HG02943 (cell line): ENCODE data around the gene RIPPLY3.
A peak's percentile ranks its signal among the peaks of the same experiment; 100 is the strongest.
"Not testable (repeated sequence)": the region's sequence is repeated elsewhere in the genome, so short reads cannot be mapped to it uniquely, and the experiment has no call there.

Experiments used
- ATAC-seq: cut with Tn5 transposase; IDR thresholded peaks from one replicate; pipeline ENCODE4 v1.9.1; 2021; ENCODE audit warnings: mild to moderate bottlenecking, low read depth, moderate library complexity; ENCODE audit not compliant: unreplicated experiment

Gene RIPPLY3

DNA sequence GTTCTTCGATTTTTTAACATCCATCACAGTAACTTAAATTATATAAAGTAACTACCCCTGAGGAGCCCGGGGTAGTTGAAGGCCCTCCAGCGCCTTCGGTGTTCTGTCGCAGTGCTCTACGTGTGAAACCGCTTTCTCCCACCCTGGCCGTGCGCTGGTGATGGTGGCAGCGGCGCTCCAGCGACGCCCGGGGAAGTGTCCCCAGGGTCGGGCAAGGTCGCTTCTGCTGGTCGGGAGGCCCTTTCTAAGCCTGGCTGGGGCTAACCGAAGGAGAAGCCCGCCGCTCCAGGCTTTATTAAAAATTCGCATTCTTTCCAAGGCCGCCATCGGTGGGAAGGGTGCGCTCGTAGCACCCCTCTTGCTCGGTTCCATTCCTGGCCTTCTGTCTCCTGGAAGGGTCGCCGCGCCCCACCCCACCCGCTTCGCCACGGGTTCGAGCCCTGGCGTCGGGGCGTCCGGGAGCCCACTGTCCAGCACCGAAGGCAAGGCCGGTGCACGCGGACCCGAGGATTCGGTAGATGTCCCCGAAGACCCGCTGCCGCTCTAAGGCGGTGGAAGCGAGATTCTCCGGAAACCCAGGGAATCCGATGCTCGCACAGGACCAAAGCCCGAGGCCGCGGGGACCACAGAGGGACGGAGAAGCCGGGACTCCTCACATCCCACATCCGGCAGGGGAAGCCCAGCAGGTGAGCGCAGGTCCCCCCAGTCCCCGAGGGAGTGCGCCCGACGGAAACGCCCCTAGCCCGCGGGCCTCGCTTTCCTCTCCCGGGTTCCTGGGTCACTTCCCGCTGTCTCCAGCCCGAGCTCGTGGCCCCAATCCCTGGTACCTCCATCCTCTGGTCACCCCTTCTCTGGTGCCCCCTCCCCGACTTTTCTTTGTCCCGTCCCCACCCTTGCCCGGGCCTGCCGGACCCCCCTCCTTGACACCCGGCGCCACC, 685 bp upstream of the RIPPLY3 start:
- no peak for ATAC-seq

DNA sequence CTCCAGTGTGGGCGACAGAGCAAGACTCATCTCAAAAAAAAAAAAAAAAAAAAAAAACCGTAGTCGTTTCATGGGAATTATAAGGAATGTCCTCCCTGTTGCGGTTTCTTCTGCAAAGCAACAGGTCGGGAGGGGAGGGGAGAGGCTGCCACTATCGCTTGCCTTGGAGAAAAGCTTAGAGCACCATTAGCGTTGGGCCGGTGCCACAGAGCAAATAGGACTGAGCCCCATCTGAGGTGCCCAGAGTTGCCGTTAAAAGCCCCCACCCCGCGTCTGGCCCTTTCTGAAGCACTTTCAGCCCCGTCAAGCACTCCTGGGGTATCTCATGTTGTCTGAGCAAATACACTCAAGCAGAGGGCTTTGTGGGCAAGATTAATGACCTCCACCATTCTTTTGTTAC, 2.2 kb downstream of the RIPPLY3 start:
- ATAC-seq: no peak

DNA sequence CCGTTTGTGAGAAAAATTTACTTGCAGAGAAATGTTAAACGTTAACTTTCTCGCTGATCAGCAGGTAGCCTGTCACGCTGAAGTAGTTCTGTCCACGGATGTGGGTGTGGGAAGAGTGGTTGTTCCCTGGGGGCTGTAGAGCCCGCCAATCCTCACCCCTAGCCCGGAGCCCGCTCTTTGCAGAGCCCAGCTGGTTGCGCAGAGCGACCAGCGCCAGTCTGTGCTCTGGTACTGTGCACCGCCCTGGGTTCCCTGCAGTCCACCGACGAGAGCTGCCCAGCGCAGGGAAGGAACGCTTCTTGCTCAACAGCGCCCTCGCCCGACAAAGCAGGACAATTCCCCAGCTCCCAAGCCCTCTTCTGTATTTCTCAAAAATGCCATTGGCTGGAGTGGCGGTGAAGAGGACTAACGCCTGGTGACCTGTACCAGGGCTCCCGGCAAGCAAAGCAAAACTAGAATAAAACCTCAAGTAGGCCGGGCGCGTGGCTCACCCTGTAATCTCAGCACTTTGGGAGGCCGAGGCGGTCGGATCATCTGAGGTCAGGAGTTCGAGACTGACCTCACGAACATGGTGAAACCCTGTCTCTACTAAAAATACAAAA, 3.3 kb downstream of the RIPPLY3 start:
- peak; percentile 90 for ATAC-seq

DNA sequence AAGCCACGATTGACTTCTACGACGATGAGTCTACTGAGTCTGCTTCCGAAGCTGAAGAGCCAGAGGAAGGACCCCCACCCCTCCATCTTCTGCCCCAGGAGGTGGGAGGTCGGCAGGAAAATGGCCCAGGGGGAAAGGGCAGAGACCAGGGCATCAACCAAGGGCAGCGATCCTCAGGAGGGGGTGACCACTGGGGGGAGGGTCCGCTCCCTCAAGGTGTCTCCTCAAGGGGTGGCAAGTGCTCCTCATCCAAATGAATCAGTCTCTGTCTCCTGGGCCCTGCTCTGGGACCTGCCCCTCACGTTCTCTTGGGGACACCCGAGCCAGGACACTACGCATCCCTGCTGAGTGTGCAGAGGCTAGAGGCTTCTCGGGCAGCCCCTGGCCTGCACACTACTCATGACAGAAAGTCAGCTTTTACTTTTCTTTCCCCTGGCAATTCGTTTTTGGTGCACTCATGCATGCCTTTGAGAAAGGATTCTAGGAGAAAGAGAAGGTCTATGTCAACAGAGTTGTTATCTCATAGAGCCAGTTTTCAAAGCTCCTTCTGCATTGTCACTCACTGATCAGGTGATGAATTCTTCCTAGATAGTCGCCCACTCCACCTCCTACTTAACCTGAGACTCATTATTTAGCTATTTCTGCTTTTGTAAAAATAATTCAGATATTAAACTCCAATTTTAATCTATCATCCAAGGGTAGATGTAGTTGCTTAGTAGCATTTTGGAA, 11.6 kb downstream of the RIPPLY3 start:
- ATAC-seq: no peak

DNA sequence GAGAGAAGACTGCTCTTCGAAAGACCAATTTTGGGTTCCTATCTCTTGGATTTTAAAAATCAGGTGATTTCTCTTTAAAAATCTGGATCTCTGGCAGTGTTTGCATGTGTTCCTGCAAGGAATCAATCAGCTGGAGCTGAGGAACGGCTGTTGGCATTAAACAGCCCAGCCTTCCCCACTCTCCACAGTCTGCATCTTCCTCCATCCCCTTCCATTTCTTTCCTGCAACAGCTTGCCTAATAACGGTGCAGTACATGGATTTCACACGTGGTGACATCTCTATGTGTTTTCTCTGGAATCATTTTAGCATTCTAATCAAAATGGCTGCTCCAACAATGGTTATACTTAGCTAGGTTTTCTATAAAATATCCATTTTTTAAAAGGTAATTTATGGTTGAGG, 20.0 kb downstream of the RIPPLY3 start:
- ATAC-seq: no peak

DNA sequence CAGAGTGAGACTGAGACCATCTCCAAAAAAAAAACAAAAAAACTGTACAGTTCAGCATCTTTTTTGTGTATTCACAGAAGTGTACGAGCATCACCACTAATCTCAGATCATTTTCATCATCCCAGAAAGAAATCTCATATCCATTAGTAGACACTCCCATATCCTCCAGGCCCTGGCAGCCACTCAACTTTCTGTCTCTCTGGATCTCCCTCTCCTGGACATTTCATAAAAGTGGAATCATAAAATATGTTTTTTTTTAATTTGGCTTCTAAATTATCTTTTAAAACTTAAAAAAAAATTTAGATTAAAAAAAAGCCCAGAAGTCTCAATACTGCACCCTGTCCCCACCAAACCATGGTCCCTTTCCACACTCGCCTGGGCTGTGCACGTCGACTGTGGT, 22.1 kb downstream of the RIPPLY3 start:
- ATAC-seq: no peak

DNA sequence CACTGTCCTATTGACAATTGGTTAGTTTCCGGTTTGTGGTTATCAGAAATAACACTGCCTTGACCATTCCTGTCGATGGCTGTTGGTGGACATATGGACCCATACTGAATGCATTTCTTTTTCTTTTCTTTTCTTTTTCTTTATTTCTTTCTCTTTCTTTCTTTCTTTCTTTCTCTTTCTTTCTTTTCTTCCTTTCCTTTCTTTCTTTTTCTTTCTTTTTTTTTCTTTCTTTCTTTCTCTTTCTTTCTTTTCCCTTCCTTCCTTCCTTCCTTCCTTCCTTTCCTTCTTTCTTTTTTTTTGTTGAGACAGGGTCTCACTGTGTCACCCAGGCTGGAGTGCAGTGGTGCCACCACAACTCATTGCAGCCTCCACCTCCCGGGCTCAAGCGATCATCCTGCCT, 24.4 kb downstream of the RIPPLY3 start:
- ATAC-seq: no peak

DNA sequence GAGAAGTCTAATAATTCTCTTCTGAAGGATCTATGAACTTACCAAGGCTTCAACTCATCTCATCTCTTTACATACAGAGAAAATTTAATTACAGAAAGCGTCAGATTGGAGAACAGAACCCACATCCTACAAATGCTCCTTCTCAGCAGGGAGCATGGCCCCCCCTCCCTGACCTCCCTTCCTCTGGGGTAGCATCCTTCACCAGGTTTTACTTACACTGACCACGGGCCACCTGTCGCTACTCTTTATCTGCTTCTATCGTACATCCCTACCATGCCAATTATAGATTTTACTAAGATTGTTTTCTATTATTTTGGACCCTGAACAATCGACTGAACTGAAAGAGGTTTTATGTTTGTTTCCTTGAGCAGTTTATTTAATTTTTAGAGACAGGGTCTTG, 25.8 kb downstream of the RIPPLY3 start:
- no peak for ATAC-seq

DNA sequence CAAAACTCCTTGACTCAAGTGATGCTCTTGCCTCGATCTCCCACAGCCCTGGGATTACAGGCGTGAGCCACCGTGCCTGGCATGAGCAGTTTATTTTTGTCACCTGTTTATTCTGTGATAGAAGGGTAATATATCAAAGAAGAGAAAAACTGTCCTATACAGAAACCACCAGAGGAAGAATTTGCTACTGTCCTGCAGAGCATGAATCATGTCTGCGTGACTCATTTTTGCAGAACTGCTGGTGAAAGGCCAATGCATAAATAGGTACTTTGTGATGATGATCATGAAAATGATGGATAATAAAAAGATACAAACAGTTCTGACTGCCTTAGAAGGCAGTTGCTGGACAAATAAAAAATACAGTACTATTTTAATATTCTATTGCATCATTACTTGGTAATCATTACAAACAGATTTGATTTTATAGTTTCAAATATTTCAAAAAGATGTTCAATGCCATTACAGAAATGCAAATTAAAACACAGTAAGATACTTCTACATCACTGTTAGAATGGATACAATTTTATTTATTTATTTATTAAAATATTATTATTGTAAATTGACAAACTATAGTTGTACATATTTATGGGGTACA, 26.5 kb downstream of the RIPPLY3 start:
- ATAC-seq: no peak

DNA sequence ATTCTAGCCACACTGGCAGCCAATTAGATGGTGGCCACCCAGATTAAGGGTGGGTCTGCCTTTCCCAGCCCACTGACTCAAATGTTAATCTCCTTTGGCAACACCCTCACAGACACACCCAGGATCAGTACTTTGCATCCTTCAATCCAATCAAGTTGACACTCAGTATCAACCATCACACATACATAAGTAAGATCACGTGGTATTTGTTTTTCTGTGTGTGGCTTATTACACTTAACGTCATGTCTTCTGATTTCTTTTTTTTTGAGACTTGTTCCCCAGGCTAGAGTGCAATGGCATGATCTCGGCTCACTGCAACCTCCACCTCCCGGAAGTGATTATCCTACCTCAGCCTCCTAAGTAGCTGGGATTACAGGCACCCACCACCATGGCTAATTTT, 27.9 kb downstream of the RIPPLY3 start:
- ATAC-seq: not testable (repeated sequence)

DNA sequence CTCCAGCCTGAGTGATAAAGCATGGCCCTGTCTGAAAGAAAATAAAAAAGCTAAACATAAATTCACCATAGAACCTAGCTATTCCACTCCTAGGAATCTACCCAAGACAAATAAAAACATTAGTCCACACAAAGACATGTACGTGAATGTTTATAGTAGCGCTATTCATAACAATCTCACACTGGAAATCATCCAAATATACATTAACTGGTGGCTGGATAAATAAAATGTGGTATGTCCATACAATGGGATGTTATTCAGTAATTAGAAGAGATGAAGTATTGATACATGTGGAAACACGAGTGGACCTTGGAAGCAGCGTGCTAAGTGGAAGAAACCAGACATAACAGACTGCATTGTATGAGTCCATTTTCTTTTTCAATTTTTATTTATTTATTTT, 29.7 kb downstream of the RIPPLY3 start:
- ATAC-seq: no peak

DNA sequence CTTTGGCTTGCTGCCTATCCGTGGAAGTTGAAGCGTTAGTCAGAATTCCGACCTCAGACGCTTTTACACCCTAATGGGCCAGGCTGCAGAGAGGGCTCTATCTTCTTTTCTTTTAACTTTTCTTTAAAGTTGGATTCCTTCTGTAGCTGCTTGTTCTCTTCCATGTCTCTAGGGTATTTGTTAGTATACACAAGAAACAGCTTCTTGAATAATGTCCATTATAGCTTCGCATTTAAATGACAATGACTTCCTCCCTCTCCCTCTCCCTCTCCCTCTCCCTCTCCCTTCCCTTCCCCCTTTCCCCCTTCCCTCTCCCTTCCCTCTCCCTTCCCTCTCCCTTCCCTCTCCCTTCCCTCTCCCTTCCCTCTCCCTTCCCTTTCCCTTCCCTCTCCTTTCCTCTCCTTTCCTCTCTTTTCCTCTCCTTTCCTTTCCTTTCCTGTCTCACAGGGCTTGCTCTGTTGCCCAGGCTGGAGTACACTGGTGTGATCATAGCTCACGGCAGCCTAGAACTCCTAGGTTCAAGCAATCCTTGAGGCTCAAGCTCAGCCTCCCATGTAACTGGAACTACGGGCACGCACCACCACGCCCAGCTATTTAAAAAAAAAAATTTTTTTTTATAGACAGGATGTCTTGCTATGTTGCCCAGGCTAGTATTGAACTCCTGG, 33.0 kb downstream of the RIPPLY3 start:
- no peak for ATAC-seq

DNA sequence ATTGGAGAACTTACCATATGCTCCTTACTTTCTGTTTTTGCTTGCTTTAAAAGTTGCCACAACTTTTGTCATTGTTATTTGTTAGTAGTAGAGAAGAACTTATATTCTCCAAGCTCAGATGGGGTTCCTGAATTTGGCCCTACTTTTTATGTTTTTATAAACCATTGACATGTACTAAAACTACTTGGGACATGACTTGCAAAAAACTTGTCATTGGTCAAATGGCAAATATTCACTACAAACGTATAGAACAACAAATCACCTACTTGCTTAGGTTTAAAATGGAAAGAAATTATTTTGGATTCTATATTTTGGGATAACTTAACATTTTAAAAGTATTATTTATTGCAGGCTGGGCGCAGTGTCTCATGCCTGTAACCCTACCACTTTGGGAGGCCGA, 33.7 kb downstream of the RIPPLY3 start:
- no peak for ATAC-seq

DNA sequence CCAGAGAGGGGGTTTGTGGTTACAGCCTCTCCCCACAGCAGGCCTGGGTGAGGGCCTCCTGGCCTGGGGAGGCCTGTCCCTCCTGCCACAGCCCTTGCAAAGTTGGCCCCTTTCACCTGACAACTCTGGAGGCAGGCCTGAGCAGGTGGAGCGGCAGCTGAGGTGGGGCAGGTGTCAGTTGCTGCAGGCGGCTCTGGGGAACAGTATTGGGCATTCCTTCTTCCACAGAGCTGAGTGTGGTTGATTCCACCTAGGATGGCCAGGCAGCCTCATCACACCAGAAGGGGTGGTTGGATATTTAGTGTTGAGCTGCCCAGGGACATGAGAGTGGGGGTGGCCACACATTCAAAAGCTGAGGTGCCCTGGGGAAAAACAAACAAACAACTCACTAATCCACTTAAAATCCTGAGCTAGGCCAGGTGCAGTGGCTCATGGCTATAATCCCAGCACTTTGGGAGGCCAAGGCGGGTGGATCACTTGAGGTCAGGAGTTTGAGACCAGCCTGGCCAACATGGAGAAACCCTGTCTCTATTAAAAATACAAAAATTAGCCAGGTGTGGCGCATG, 35.3 kb downstream of the RIPPLY3 start:
- no peak for ATAC-seq

DNA sequence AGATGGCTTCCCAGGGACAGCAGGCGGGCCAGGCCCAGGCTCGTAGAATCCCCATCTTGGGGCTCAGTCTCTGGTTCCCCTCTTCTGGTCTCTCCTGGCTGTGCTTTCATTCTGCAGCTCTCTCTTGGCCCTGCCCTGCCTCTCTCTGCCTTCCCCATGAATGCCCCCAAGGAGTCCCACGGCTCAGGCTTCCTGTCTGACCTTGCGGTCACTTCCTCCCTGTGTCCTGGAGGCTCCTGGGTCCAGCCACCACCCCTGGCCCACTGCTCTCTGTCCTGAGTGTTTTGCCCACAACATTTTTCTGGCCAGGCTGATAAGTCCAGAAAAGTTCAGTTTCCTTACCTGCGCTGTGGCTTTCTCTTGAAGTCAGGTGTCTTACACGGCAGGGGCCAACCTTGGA, 37.3 kb downstream of the RIPPLY3 start:
- ATAC-seq: no peak

DNA sequence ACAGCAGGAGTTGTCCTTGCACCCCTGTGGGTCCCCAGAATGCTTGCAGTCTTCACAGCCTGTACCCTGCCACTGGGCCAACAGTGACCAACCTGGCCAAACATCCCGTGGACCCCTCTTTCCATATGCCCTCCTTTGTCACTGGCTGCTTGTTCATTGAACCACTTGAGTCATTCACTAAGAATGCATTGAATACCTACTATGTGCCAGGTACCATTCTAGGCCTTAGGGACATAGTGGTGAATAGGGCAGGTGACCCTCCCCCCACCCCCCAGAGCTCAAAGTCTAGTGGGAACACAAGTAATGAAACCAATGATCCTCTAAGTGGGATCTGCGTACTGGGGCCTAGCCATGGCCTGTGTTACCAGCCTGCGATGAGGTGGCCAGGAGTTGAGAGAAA, 38.1 kb downstream of the RIPPLY3 start:
- ATAC-seq: no peak

DNA sequence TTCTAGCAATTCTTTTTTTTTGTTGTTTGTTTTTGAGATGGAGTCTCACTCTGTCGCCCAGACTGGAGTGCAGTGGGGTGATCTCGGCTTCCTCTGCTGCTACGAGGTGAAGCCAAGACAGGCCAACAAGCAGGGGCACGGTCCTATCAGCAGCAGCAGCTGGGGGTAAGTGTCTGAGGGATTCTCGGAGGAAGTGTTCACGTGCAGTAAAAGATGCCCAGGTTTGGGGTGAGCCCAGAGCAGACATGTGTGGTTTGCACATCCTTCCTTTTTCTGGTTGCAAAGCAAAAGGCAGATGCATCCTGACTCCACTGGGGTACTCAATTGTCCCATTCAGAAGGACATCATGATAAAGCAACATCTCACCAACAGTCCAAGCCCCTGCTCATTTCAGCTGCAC, 38.6 kb downstream of the RIPPLY3 start:
- ATAC-seq: no peak

DNA sequence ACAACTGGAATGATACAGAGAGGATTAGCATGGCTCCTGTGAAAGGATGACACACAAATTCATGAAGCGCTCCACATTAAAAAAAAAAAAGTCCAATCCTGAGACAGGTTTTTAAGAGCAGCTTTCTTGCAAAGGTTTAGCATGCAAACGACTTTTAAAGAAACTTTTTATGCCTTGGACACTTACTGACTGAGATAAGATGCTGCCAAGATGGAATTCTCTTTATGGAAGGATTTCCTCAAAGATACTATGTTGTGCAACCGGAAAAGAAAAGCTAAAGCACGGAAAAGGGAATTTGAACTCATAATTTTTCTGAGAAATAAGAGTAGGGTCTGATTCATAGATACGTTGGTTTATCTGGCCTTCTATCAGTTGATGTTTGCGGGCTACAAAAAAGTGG, 39.1 kb downstream of the RIPPLY3 start:
- ATAC-seq: no peak

DNA sequence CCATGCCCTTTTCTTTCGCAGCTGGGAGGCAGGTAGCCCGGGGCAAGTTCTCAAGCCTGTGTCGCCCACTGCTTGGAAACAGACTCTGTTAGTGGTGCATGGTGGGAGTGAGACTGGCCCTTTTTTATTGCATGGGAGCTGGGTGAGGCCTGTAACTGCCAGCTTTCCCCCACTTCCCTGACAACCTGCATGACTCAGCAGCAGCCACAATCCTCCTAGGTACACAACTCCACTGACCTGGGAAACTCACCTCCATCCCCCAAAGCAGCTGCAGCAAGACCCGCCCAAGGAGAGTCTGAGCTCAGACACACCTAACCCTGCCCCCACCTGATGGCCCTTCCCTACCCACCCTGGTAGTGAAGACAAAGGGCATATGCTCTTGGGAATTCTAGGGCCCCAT, 40.6 kb downstream of the RIPPLY3 start:
- ATAC-seq: no peak

DNA sequence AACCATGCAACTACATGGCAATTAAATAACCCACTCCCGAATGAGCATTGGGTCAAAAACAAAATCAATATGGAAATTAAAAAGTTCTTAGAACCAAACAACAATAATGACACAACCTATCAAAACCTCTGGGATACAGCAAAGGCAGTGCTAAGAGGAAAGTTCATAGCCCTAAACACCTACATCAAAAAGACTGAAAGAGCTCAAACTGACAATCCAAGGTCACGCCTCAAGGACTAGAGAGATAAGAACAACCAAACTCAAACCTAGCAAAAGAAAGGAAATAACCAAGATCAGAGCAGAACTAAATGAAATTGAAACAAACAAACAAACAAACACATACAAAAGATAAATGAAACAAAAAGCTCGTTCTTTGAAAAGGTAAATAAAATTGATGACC, 43.2 kb downstream of the RIPPLY3 start:
- ATAC-seq: not testable (repeated sequence)
